Measurements from ENCODE around the gene PON3.

GRCh38 chr7:95322854-95323253, 73.3 kb downstream of the PON3 start:
- TF ChIP-seq POLR2A (IDR thresholded peaks at IDR 0.05) (no peak), CTCF (IDR thresholded peaks at IDR 0.05) (no peak)
